C4-2B (cell line): ENCODE data around the gene DENND5B.

Source experiments
- CTCF ChIP-seq: fragments of 450-650 bp; conservative IDR thresholded peaks from 2 replicates; pipeline ENCODE4 v1.5.1; 2017; ENCODE audit warnings: mild to moderate bottlenecking
- ZFX ChIP-seq: fragments of 450-650 bp; IDR thresholded peaks from 2 replicates; pipeline ENCODE4 v1.6.1; 2017

GRCh38 chr12:31631809-31632208 is 40.9 kb upstream of the DENND5B start:
- TF ChIP-seq CTCF (no peak), ZFX (no peak)
